Peyer's patch (tissue), 4 donors: Measurements from ENCODE around the gene KCNMA1. TPM values are rescaled to one million over a fixed set of nuclear protein-coding genes. Genes with fewer than 3 reads are reported as not detected.
"Not testable (repeated sequence)": the region's sequence is repeated elsewhere in the genome, so short reads cannot be mapped to it uniquely, and the experiment has no call there.

Experiments
- DNase-seq, 3 donors: peaks; one replicate each; pipeline ENCODE4 v3.0.0-alpha.2; 2017 to 2019
- H3K27ac ChIP-seq, 4 donors: fragments of 200-600 bp; sonication (generic); one replicate each; pipeline ENCODE4 v1.5.1; 2016 to 2019
- H3K27me3 ChIP-seq, 2 donors: fragments of 200-600 bp; sonication (generic); one replicate each; pipeline ENCODE4 v1.5.1; 2019
- H3K36me3 ChIP-seq, 3 donors: fragments of 200-600 bp; sonication (generic); one replicate each; pipeline ENCODE4 v1.5.1; 2016 to 2019
- H3K4me1 ChIP-seq, 4 donors: fragments of 200-600 bp; sonication (generic); one replicate each; pipeline ENCODE4 v1.5.1; 2016 to 2019
- H3K4me3 ChIP-seq, 4 donors: fragments of 200-600 bp; sonication (generic); 1 replicate in 3 of 4; 2 replicates in 1 of 4; pipeline ENCODE4 v1.5.1; 2016 to 2019; ENCODE audit warnings: mild to moderate bottlenecking in 1 of 4
- H3K9me3 ChIP-seq, 4 donors: fragments of 200-600 bp; sonication (generic); one replicate each; pipeline ENCODE4 v1.5.1; 2016 to 2019; ENCODE audit warnings: mild to moderate bottlenecking in 1 of 4
- POLR2A ChIP-seq, 2 donors: fragments of 450-650 bp; IDR thresholded peaks; one replicate each; pipeline ENCODE4 v1.5.1; 2017; ENCODE audit warnings: antibody characterized with exemption in 2 of 2, mild to moderate bottlenecking in 2 of 2, moderate library complexity in 2 of 2
- total RNA-seq, 4 donors: library from RNA; depleted of rRNA; stranded (reverse); fragments of >200 nt; gene quantifications; one replicate each; pipeline ENCODE4 v1.1.0, GENCODE V29; 2016
- TF ChIP-seq, protein P1 (sequence below), 6 experiments: fragments of 450-650 bp in 4 of 6; fragments of 200-600 bp in 2 of 6; sonication (generic) in 1 of 6; IDR thresholded peaks; one replicate each; pipeline ENCODE4 v1.5.1; 2017 to 2019; ENCODE audit warnings: antibody characterized with exemption in 6 of 6, mild to moderate bottlenecking in 3 of 6, moderate library complexity in 1 of 6

Gene KCNMA1
- total RNA-seq, 4 donors from 2014 or later = 17.8 to 29.1 (median 23.9) TPM

DNA sequence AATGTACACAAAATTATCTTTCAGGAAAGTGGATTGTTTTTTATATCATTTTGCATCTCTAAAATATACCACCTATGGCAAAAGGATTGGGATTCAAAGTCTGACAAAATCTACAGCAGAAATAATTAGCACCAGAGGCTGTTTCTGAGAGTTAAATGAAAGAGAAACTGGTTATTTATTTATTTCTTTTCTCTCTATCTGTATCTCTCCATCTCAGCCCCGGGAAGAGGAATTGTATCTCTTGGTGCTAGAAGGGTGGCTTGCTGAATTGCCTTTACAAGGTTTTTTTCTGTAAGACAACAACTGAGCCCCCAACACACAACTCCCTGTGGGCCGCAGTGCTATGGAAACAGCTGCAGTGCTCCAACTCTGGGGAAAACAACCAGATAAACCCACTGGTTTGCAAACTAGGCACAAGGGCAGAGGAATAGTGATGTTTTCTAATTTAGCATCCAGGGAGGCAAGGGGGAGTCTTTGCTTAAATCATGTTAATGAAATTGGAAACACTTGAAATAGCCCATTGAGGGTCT lies 249.0 kb downstream of the KCNMA1 start:
- Histone ChIP-seq H3K27ac (no peak overlapping the region), H3K4me1 (no peaks in the 10 kb centered on the region), H3K4me3 (no peak overlapping the region), H3K9me3 (no peaks in the 10 kb centered on the region), H3K27me3 (no peaks in the 10 kb centered on the region), H3K36me3 (no peaks in the 10 kb centered on the region)
- no peak for DNase-seq
- TF ChIP-seq POLR2A (IDR thresholded peaks at IDR 0.05) = no peak

DNA sequence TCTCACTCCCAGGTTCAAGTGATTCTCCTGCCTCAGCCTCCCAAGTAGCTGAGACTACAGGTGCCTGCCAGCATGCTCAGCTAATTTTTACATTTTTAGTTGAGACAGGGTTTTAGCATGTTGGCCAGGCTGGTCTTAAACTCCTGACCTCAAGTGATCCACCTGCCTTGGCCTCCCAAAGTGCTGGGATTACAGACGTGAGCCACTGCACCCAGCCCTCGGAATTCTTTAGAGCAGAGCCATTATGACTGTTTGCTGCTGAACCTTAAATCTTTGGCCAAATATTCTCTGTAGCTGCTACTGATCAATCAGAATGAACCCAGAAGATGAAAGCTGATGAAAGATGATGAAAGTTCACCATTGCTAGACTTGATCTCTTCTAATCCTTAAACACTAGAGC lies 249.9 kb downstream of the KCNMA1 start:
- not testable (repeated sequence) for H3K4me1 ChIP-seq, H3K27ac ChIP-seq

DNA sequence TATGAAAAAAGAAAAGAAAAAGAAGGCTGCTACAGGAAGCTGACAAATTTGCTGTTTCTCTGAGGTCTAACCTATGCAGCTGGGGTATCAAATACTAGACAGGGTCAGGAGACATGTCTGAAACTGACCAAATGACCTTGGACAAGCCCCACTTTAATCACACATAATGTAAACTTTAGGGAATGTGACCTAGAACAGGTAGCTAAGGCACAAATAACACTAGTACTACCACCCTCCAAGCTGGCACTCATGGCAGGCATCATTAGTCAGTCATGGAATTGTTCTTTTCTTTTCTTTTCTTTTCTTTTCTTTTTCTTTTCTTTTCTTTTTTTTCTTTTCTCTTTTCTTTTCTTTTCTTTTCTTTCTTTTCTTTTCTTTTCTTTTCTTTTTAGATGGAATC lies 250.4 kb downstream of the KCNMA1 start:
- TF ChIP-seq, protein P1, sequence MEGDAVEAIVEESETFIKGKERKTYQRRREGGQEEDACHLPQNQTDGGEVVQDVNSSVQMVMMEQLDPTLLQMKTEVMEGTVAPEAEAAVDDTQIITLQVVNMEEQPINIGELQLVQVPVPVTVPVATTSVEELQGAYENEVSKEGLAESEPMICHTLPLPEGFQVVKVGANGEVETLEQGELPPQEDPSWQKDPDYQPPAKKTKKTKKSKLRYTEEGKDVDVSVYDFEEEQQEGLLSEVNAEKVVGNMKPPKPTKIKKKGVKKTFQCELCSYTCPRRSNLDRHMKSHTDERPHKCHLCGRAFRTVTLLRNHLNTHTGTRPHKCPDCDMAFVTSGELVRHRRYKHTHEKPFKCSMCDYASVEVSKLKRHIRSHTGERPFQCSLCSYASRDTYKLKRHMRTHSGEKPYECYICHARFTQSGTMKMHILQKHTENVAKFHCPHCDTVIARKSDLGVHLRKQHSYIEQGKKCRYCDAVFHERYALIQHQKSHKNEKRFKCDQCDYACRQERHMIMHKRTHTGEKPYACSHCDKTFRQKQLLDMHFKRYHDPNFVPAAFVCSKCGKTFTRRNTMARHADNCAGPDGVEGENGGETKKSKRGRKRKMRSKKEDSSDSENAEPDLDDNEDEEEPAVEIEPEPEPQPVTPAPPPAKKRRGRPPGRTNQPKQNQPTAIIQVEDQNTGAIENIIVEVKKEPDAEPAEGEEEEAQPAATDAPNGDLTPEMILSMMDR (IDR thresholded peaks at IDR 0.05) = no peak
- TF ChIP-seq POLR2A (IDR thresholded peaks at IDR 0.05) = no peak
- H3K9me3 ChIP-seq = no peaks in the 10 kb centered on the region
- no peaks in the 10 kb centered on the region for H3K36me3 ChIP-seq
- no peaks in the 10 kb centered on the region for H3K27me3 ChIP-seq
- no peak overlapping the region for H3K4me3 ChIP-seq
- no peak overlapping the region for H3K27ac ChIP-seq
- no peak for DNase-seq
- no peaks in the 10 kb centered on the region for H3K4me1 ChIP-seq

More for the DNA sequence above, 249.9 kb downstream of the KCNMA1 start:
- DNase-seq, H3K4me3 ChIP-seq, H3K9me3 ChIP-seq, H3K36me3 ChIP-seq, H3K27me3 ChIP-seq: not testable (repeated sequence)

DNA sequence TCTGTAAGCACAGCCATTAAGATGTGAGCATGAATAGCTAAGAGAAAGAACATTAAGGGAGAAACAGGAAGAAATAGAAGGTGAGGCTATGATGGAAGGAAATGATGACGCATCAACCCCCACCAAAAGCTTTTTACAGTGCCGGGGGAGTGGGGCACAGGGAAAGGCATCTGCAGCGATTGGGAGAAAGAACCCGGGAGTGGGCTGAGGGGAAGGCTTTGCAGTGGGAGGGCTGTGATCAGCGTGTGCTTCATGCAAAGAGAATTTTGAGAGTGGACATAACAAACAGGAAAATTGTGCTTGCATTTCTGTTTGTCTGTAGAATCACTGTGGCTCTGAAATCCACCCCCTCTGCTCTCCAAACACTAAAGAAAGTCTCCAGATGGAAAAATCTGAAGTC lies 250.8 kb downstream of the KCNMA1 start:
- H3K27ac ChIP-seq = no peak overlapping the region
- no peaks in the 10 kb centered on the region for H3K36me3 ChIP-seq
- no peaks in the 10 kb centered on the region for H3K27me3 ChIP-seq
- DNase-seq = no peak
- H3K9me3 ChIP-seq = no peaks in the 10 kb centered on the region
- no peaks in the 10 kb centered on the region for H3K4me1 ChIP-seq
- TF ChIP-seq, protein P1 (IDR thresholded peaks at IDR 0.05) = no peak
- TF ChIP-seq POLR2A (IDR thresholded peaks at IDR 0.05) = no peak
- H3K4me3 ChIP-seq = no peak overlapping the region

DNA sequence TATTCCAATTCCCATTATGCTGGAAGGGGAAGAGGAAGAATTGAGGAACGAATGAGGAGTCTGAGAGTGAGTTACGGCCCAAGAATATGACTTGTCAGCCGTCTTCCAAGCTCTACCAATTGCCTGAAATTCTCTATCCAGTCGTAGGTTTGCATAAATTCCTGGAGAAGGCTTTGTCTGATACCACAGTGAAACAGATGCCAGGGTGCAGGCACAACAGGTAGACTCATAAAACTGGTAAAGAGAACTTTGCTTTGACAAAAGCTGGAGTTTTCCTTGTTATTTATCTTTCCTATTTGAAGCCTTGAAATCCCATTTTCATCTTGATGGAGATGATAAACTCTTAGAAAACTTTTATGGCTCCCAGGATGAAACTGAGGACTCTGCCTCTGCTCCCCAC lies 251.2 kb downstream of the KCNMA1 start:
- Histone ChIP-seq H3K27ac (no peak overlapping the region), H3K27me3 (no peaks in the 10 kb centered on the region), H3K4me3 (no peak overlapping the region), H3K36me3 (no peaks in the 10 kb centered on the region), H3K4me1 (no peaks in the 10 kb centered on the region), H3K9me3 (no peaks in the 10 kb centered on the region)
- TF ChIP-seq, protein P1 (IDR thresholded peaks at IDR 0.05) = no peak
- TF ChIP-seq POLR2A (IDR thresholded peaks at IDR 0.05) = no peak
- DNase-seq = no peak

DNA sequence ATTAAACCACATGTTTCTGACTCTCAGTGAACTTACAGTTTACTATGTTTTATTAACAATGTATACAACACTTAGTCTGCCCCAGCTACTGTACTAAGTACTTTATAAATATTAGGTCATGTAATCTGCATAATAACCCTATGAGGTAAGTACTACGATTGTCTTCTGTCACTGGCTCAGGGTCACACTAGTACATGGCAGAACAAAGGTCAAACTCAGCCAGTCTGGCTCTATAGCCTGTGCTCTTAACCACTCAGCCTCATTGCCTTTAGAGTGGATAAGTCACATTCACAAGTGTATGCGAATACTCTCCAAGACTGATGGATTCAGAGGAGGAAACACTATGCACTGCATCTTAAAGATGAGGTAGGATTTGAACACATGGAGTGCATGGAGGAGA lies 252.3 kb downstream of the KCNMA1 start:
- Histone ChIP-seq H3K27ac (no peak overlapping the region), H3K4me3 (no peak overlapping the region), H3K9me3 (no peaks in the 10 kb centered on the region), H3K27me3 (no peaks in the 10 kb centered on the region), H3K36me3 (no peaks in the 10 kb centered on the region), H3K4me1 (no peaks in the 10 kb centered on the region)
- TF ChIP-seq, protein P1 (IDR thresholded peaks at IDR 0.05) = no peak
- TF ChIP-seq POLR2A (IDR thresholded peaks at IDR 0.05) = no peak
- DNase-seq = no peak
